Parathyroid adenoma (tissue), 2 donors: ENCODE measurements around the gene CD69.

Experiments
- H2AFZ ChIP-seq: fragments of 300-600 bp; sonication (generic); one replicate; pipeline ENCODE4 v1.7.0; 2017; ENCODE audit warnings: antibody characterized with exemption, mild to moderate bottlenecking
- H3K27ac ChIP-seq: fragments of 300-600 bp; sonication (generic); one replicate; pipeline ENCODE4 v1.7.0; 2017
- H3K27me3 ChIP-seq: fragments of 300-600 bp; sonication (generic); one replicate; pipeline ENCODE4 v1.7.0; 2017; ENCODE audit warnings: low read length; ENCODE audit not compliant: control insufficient read depth, insufficient read depth
- H3K36me3 ChIP-seq: fragments of 300-600 bp; sonication (generic); one replicate; pipeline ENCODE4 v1.7.0; 2017; ENCODE audit warnings: low read length; ENCODE audit not compliant: control insufficient read depth, insufficient read depth
- H3K4me1 ChIP-seq: fragments of 300-600 bp; sonication (generic); one replicate; pipeline ENCODE4 v1.7.0; 2017; ENCODE audit warnings: control low read depth
- H3K4me2 ChIP-seq: fragments of 300-600 bp; sonication (generic); one replicate; pipeline ENCODE4 v1.7.0; 2017; ENCODE audit warnings: low read length
- H3K4me3 ChIP-seq: fragments of 300-600 bp; sonication (generic); one replicate; pipeline ENCODE4 v1.7.0; 2017; ENCODE audit warnings: low read depth, low read length
- H3K79me2 ChIP-seq: fragments of 300-600 bp; sonication (generic); one replicate; pipeline ENCODE4 v1.7.0; 2017; ENCODE audit warnings: control low read depth
- H3K9ac ChIP-seq: fragments of 300-600 bp; sonication (generic); one replicate; pipeline ENCODE4 v1.7.0; 2017; ENCODE audit warnings: mild to moderate bottlenecking
- H3K9me3 ChIP-seq: fragments of 300-600 bp; sonication (generic); one replicate; pipeline ENCODE4 v1.7.0; 2017; ENCODE audit warnings: low read length; ENCODE audit not compliant: control insufficient read depth
- CTCF ChIP-seq: fragments of 300-600 bp; sonication (generic); IDR thresholded peaks from one replicate; pipeline ENCODE4 v1.7.0; 2017; ENCODE audit warnings: antibody characterized with exemption, mild to moderate bottlenecking
- donor health status: primary hyperparathyroidism.

Gene CD69

GRCh38 chr12:9759694-9760093, 1.0 kb downstream of the CD69 start:
- H3K4me3 ChIP-seq: no peak overlapping the region
- no peak overlapping the region for H2AFZ ChIP-seq
- H3K36me3 ChIP-seq: no peaks in the 10 kb centered on the region
- H3K27me3 ChIP-seq: no peaks in the 10 kb centered on the region
- TF ChIP-seq CTCF: no peak
- H3K9ac ChIP-seq: no peak overlapping the region
- no peaks in the 10 kb centered on the region for H3K4me1 ChIP-seq
- H3K9me3 ChIP-seq: no peaks in the 10 kb centered on the region
- no peak overlapping the region for H3K4me2 ChIP-seq
- H3K27ac ChIP-seq: no peak overlapping the region
- H3K79me2 ChIP-seq: no peaks in the 10 kb centered on the region

- no peak overlapping the region for H3K4me2 ChIP-seq
- H3K9ac ChIP-seq: no peak overlapping the region
- H3K27ac ChIP-seq: no peak overlapping the region
- no peaks in the 10 kb centered on the region for H3K36me3 ChIP-seq
- no peak overlapping the region for H2AFZ ChIP-seq
- no peaks in the 10 kb centered on the region for H3K27me3 ChIP-seq
- no peak for TF ChIP-seq CTCF
- no peaks in the 10 kb centered on the region for H3K4me1 ChIP-seq
- no peaks in the 10 kb centered on the region for H3K9me3 ChIP-seq
- H3K79me2 ChIP-seq: no peaks in the 10 kb centered on the region
- H3K4me3 ChIP-seq: no peak overlapping the region
These were observed 2.6 kb downstream of the CD69 start for GRCh38 chr12:9758119-9758518.

GRCh38 chr12:9757433-9758025, 3.2 kb downstream of the CD69 start:
- H3K79me2 ChIP-seq: no peaks in the 10 kb centered on the region
- TF ChIP-seq CTCF: no peak
- H2AFZ ChIP-seq: no peak overlapping the region
- no peak overlapping the region for H3K4me3 ChIP-seq
- H3K4me1 ChIP-seq: no peaks in the 10 kb centered on the region
- H3K27ac ChIP-seq: no peak overlapping the region
- no peaks in the 10 kb centered on the region for H3K36me3 ChIP-seq
- no peak overlapping the region for H3K9ac ChIP-seq
- H3K27me3 ChIP-seq: no peaks in the 10 kb centered on the region
- no peaks in the 10 kb centered on the region for H3K9me3 ChIP-seq
- H3K4me2 ChIP-seq: no peak overlapping the region

- H3K4me1 ChIP-seq: no peaks in the 10 kb centered on the region
- no peak overlapping the region for H3K9ac ChIP-seq
- H3K79me2 ChIP-seq: no peaks in the 10 kb centered on the region
- no peak overlapping the region for H3K4me2 ChIP-seq
- H3K27me3 ChIP-seq: no peaks in the 10 kb centered on the region
- H3K27ac ChIP-seq: no peak overlapping the region
- no peak overlapping the region for H2AFZ ChIP-seq
- TF ChIP-seq CTCF: no peak
- no peaks in the 10 kb centered on the region for H3K9me3 ChIP-seq
- no peaks in the 10 kb centered on the region for H3K36me3 ChIP-seq
- H3K4me3 ChIP-seq: no peak overlapping the region
These were observed 4.0 kb downstream of the CD69 start for GRCh38 chr12:9756706-9757105.

- H3K4me1 ChIP-seq: no peaks in the 10 kb centered on the region
- no peak overlapping the region for H2AFZ ChIP-seq
- no peaks in the 10 kb centered on the region for H3K27me3 ChIP-seq
- H3K36me3 ChIP-seq: no peaks in the 10 kb centered on the region
- H3K9me3 ChIP-seq: no peaks in the 10 kb centered on the region
- H3K4me2 ChIP-seq: no peak overlapping the region
- TF ChIP-seq CTCF: no peak
- H3K9ac ChIP-seq: no peak overlapping the region
- no peaks in the 10 kb centered on the region for H3K79me2 ChIP-seq
- no peak overlapping the region for H3K27ac ChIP-seq
- H3K4me3 ChIP-seq: no peak overlapping the region
These were observed 4.5 kb downstream of the CD69 start for GRCh38 chr12:9756170-9756569.
